ENCODE measurements around the gene TJAP1.

GRCh38 chr6:43521836-43522235 is 44.5 kb downstream of the TJAP1 start:
- TF ChIP-seq REST (IDR thresholded peaks at IDR 0.05) (no peak), CTCF (IDR thresholded peaks at IDR 0.05) (no peak)

Data from A549 (cell line).